Thymus (tissue), 11 donors: ENCODE measurements around the gene TMEM98. TPM values are rescaled to one million over a fixed set of nuclear protein-coding genes. Genes with fewer than 3 reads are reported as not detected.

Experiments used
- DNase-seq, 9 donors: peaks; one replicate each; pipeline ENCODE4 v3.0.0-alpha.2; 2013; ENCODE audit warnings: low spot score in 9 of 9, low read depth in 6 of 9, missing footprints in 1 of 9
- H3K27ac ChIP-seq, 2 donors: one replicate each; pipeline ENCODE4 v1.5.1; 2013; ENCODE audit warnings: control low read depth in 1 of 2, low read depth in 1 of 2, low read length in 1 of 2, mild to moderate bottlenecking in 1 of 2, moderate library complexity in 1 of 2
- H3K27me3 ChIP-seq, 2 donors: one replicate each; pipeline ENCODE4 v1.5.1; 2013; ENCODE audit warnings: low read length in 1 of 2; ENCODE audit not compliant: control insufficient read depth in 2 of 2, insufficient read depth in 1 of 2
- H3K36me3 ChIP-seq, 2 donors: one replicate each; pipeline ENCODE4 v1.5.1; 2013; ENCODE audit warnings: low read length in 1 of 2, mild to moderate bottlenecking in 1 of 2, moderate library complexity in 1 of 2; ENCODE audit not compliant: control insufficient read depth in 2 of 2, insufficient read depth in 2 of 2
- H3K4me1 ChIP-seq, 2 donors: one replicate each; pipeline ENCODE4 v1.5.1; 2013; ENCODE audit warnings: low read length in 2 of 2; ENCODE audit not compliant: control insufficient read depth in 2 of 2, insufficient read depth in 2 of 2
- H3K4me3 ChIP-seq, 2 donors: one replicate each; pipeline ENCODE4 v1.5.1; 2013; ENCODE audit warnings: low read length in 2 of 2, control low read depth in 1 of 2, mild to moderate bottlenecking in 1 of 2
- H3K9me3 ChIP-seq, 2 donors: one replicate each; pipeline ENCODE4 v1.5.1; 2013; ENCODE audit warnings: low read length in 1 of 2, mild to moderate bottlenecking in 1 of 2; ENCODE audit not compliant: control insufficient read depth in 2 of 2, insufficient read depth in 1 of 2
- WGBS: extraction: QIAGEN DNeasy Blood & Tissue Kit; methylation state at CpG from one replicate; pipeline ENCODE4 v1.1.7; 2013; 5-methylcytosine and 5-hydroxymethylcytosine counted together
- polyA plus RNA-seq: library from polyadenylated mRNA; stranded (reverse); fragments of 200-250 nt; gene quantifications from one replicate; pipeline ENCODE4 v1.2.3, GENCODE V29; 2013
- total RNA-seq: library from RNA; stranded (reverse); fragments of 120-200 nt; gene quantifications from one replicate; pipeline ENCODE4 v1.2.4, GENCODE V29; 2013
- donor health status: healthy.

Gene TMEM98
- total and polyA plus RNA-seq, 2 donors, result 4.6 to 6.6 TPM

- Histone ChIP-seq H3K27ac (no peak overlapping the region), H3K9me3 (no peaks in the 10 kb centered on the region), H3K4me1 (no peaks in the 10 kb centered on the region), H3K4me3 (no peak overlapping the region), H3K36me3 (no peaks in the 10 kb centered on the region), H3K27me3 (peaks cover 32 to 42% of the 10 kb centered on the region in 2 donors)
- no peak for DNase-seq
- 97% methylated on average over 1 of the region's 1 CpG for WGBS
Measured at GRCh38 chr17:32930512-32930911, 2.6 kb downstream of the TMEM98 start.

- 86% methylated on average over 1 of the region's 1 CpG for WGBS
- Histone ChIP-seq H3K36me3 (no peaks in the 10 kb centered on the region), H3K27me3 (peaks cover 28 to 34% of the 10 kb centered on the region in 2 donors), H3K4me3 (no peak overlapping the region), H3K9me3 (no peaks in the 10 kb centered on the region), H3K27ac (no peak overlapping the region), H3K4me1 (no peaks in the 10 kb centered on the region)
- no peak for DNase-seq
Measured at GRCh38 chr17:32931686-32932085, 3.7 kb downstream of the TMEM98 start.

GRCh38 chr17:32933881-32934280 lies 5.9 kb downstream of the TMEM98 start:
- Histone ChIP-seq H3K4me1 (peaks cover 0 to 2% of the 10 kb centered on the region in 2 donors), H3K27ac (no peak overlapping the region), H3K9me3 (no peaks in the 10 kb centered on the region), H3K36me3 (no peaks in the 10 kb centered on the region), H3K4me3 (no peak overlapping the region), H3K27me3 (peaks cover 10 to 16% of the 10 kb centered on the region in 2 donors)
- 92% methylated on average over 2 of the region's 2 CpGs for WGBS
- no peak for DNase-seq

GRCh38 chr17:32935726-32936125 lies 7.8 kb downstream of the TMEM98 start:
- H3K4me3 ChIP-seq, result no peak overlapping the region
- 97% methylated on average over 2 of the region's 2 CpGs for WGBS
- no peaks in the 10 kb centered on the region for H3K36me3 ChIP-seq
- no peak for DNase-seq
- H3K4me1 ChIP-seq, result peaks cover 0 to 2% of the 10 kb centered on the region in 2 donors
- no peak overlapping the region for H3K27ac ChIP-seq
- H3K9me3 ChIP-seq, result no peaks in the 10 kb centered on the region
- H3K27me3 ChIP-seq, result peaks cover 0 to 4% of the 10 kb centered on the region in 2 donors

- peaks cover 0 to 2% of the 10 kb centered on the region in 2 donors for H3K27me3 ChIP-seq
- H3K9me3 ChIP-seq, result no peaks in the 10 kb centered on the region
- 94% methylated on average over 15 of the region's 15 CpGs for WGBS
- no peaks in the 10 kb centered on the region for H3K36me3 ChIP-seq
- no peak for DNase-seq
- H3K27ac ChIP-seq, result no peak overlapping the region
- peaks cover 0 to 2% of the 10 kb centered on the region in 2 donors for H3K4me1 ChIP-seq
- no peak overlapping the region for H3K4me3 ChIP-seq
Measured at GRCh38 chr17:32936186-32936893, 8.4 kb downstream of the TMEM98 start.

GRCh38 chr17:32936894-32937500 lies 9.0 kb downstream of the TMEM98 start:
- H3K4me1 ChIP-seq, result peaks cover 0 to 2% of the 10 kb centered on the region in 2 donors
- no peak overlapping the region for H3K27ac ChIP-seq
- 10% methylated on average over 14 of the region's 14 CpGs for WGBS
- H3K4me3 ChIP-seq, result no peak overlapping the region
- no peaks in the 10 kb centered on the region for H3K9me3 ChIP-seq
- no peaks in the 10 kb centered on the region for H3K27me3 ChIP-seq
- peak; percentile 6 to 61 (median 40) for DNase-seq
- no peaks in the 10 kb centered on the region for H3K36me3 ChIP-seq

GRCh38 chr17:32940706-32941390 lies 12.9 kb downstream of the TMEM98 start:
- 90% methylated on average over 10 of the region's 10 CpGs for WGBS
- Histone ChIP-seq H3K36me3 (no peaks in the 10 kb centered on the region), H3K27ac (no peak overlapping the region), H3K27me3 (no peaks in the 10 kb centered on the region), H3K4me1 (peaks cover 0 to 2% of the 10 kb centered on the region in 2 donors), H3K4me3 (no peak overlapping the region), H3K9me3 (no peaks in the 10 kb centered on the region)
- no peak for DNase-seq

GRCh38 chr17:32941419-32942032 lies 13.6 kb downstream of the TMEM98 start:
- Histone ChIP-seq H3K36me3 (no peaks in the 10 kb centered on the region), H3K4me3 (no peak overlapping the region), H3K9me3 (no peaks in the 10 kb centered on the region), H3K4me1 (peaks cover 0 to 2% of the 10 kb centered on the region in 2 donors), H3K27ac (no peak overlapping the region), H3K27me3 (no peaks in the 10 kb centered on the region)
- WGBS, result 91% methylated on average over 8 of the region's 8 CpGs
- DNase-seq, result no peak

- no peak overlapping the region for H3K27ac ChIP-seq
Measured at GRCh38 chr17:32943206-32943605, 15.3 kb downstream of the TMEM98 start.

More at GRCh38 chr17:32943206-32943605, 15.3 kb downstream of the TMEM98 start:
- Histone ChIP-seq H3K4me3 (no peak overlapping the region), H3K36me3 (no peaks in the 10 kb centered on the region), H3K9me3 (no peaks in the 10 kb centered on the region), H3K27me3 (no peaks in the 10 kb centered on the region), H3K4me1 (no peaks in the 10 kb centered on the region)
- DNase-seq, result no peak
- WGBS, result 90% methylated on average over 2 of the region's 2 CpGs
